Karpas-422 (cell line): ENCODE measurements around the gene KIT. TPM values are rescaled to one million over a fixed set of nuclear protein-coding genes. Genes with fewer than 3 reads are reported as not detected.
A peak's percentile ranks its signal among the peaks of the same experiment; 100 is the strongest.
"Not testable (repeated sequence)": the region's sequence is repeated elsewhere in the genome, so short reads cannot be mapped to it uniquely, and the experiment has no call there.

ENCODE experiments used
- DNase-seq: peaks from one replicate; pipeline ENCODE4 v3.0.0-alpha.2; 2015
- H2AFZ ChIP-seq: fragments of 200-600 bp; sonication (generic); 2 replicates; pipeline ENCODE4 v1.6.1; 2014; ENCODE audit warnings: antibody characterized with exemption, low read length, mixed read lengths
- H3K27ac ChIP-seq: fragments of 200-600 bp; sonication (generic); 2 replicates; pipeline ENCODE4 v1.5.1; 2014; ENCODE audit warnings: mild to moderate bottlenecking, low read length, moderate library complexity
- H3K27me3 ChIP-seq: fragments of 200-600 bp; sonication (generic); 2 replicates; pipeline ENCODE4 v1.6.1; 2014; ENCODE audit warnings: low read length, mixed read lengths
- H3K36me3 ChIP-seq: fragments of 200-600 bp; sonication (generic); 2 replicates; pipeline ENCODE4 v1.6.1; 2014; ENCODE audit warnings: low read length, mixed read lengths; ENCODE audit not compliant: insufficient read depth
- H3K4me1 ChIP-seq: fragments of 200-600 bp; sonication (generic); 2 replicates; pipeline ENCODE4 v1.6.1; 2014; ENCODE audit warnings: mild to moderate bottlenecking, low read length, mixed read lengths
- H3K4me2 ChIP-seq: fragments of 200-600 bp; sonication (generic); 2 replicates; pipeline ENCODE4 v1.6.1; 2014; ENCODE audit warnings: low read length, low read depth, mild to moderate bottlenecking; ENCODE audit not compliant: poor library complexity, severe bottlenecking
- H3K4me3 ChIP-seq: fragments of 200-600 bp; sonication (generic); 2 replicates; pipeline ENCODE4 v1.5.1; 2014; ENCODE audit warnings: mild to moderate bottlenecking, antibody characterized with exemption, low read length, mixed read lengths
- H3K79me2 ChIP-seq: fragments of 200-600 bp; sonication (generic); 2 replicates; pipeline ENCODE4 v1.6.1; 2014; ENCODE audit warnings: mild to moderate bottlenecking, low read length, mixed read lengths
- H3K9ac ChIP-seq: fragments of 200-600 bp; sonication (generic); 2 replicates; pipeline ENCODE4 v1.6.0; 2014; ENCODE audit warnings: low read length
- H3K9me2 ChIP-seq: fragments of 200-600 bp; sonication (generic), shearing (Covaris generic); replicated peaks from 2 replicates; pipeline ENCODE4 v1.6.0; 2014; ENCODE audit warnings: mild to moderate bottlenecking, low read length, moderate library complexity; ENCODE audit not compliant: insufficient read depth
- H3K9me3 ChIP-seq: fragments of 300-700, 200-600 bp; sonication (generic); 2 replicates; pipeline ENCODE4 v1.6.1; 2014; ENCODE audit warnings: low read length, mixed read lengths
- H4K20me1 ChIP-seq: fragments of 200-600 bp; sonication (generic); 2 replicates; pipeline ENCODE4 v1.6.1; 2014; ENCODE audit warnings: mild to moderate bottlenecking, antibody characterized with exemption, low read length, low read depth; ENCODE audit not compliant: insufficient read depth
- total RNA-seq: library from RNA; depleted of rRNA; stranded (reverse); fragments of >200 nt; shearing (Covaris generic); gene quantifications from 2 replicates; pipeline ENCODE4 v1.2.3, GENCODE V29; 2014; ENCODE audit warnings: low replicate concordance; rRNA removed

KIT gene
- not detected in 2 replicates for total RNA-seq

- H4K20me1 ChIP-seq, result no peaks in the 10 kb centered on the region
- no peak within 1 kb of the TSS for H3K4me3 ChIP-seq
- no peaks in the 10 kb centered on the region for H3K4me1 ChIP-seq
- H3K9me2 ChIP-seq, result no peaks in the 10 kb centered on the region
- no peak within 1 kb of the TSS for H2AFZ ChIP-seq
- no peaks in the 10 kb centered on the region for H3K27me3 ChIP-seq
- H3K9me3 ChIP-seq, result no peaks in the 10 kb centered on the region
- H3K27ac ChIP-seq, result no peak within 1 kb of the TSS
- no peak within 1 kb of the TSS for H3K4me2 ChIP-seq
- H3K36me3 ChIP-seq, result no peaks in the 10 kb centered on the region
- DNase-seq, result no peak
- no peak within 1 kb of the TSS for H3K9ac ChIP-seq
- no peaks in the 10 kb centered on the region for H3K79me2 ChIP-seq
Observed at GRCh38 chr4:54657551-54658251, at the start of gene KIT. Gene KIT, plus strand, starts transcription at chr4:54657957. Its CDS starts 58 bp downstream, at chr4:54658015.

- no peaks in the 10 kb centered on the region for H3K9me3 ChIP-seq
- H3K36me3 ChIP-seq, result no peaks in the 10 kb centered on the region
- H4K20me1 ChIP-seq, result no peaks in the 10 kb centered on the region
- H3K9me2 ChIP-seq, result no peaks in the 10 kb centered on the region
- H3K79me2 ChIP-seq, result no peaks in the 10 kb centered on the region
- H2AFZ ChIP-seq, result no peak overlapping the region
- no peaks in the 10 kb centered on the region for H3K27me3 ChIP-seq
- H3K4me3 ChIP-seq, result no peak overlapping the region
- no peak overlapping the region for H3K27ac ChIP-seq
- no peak for DNase-seq
- H3K9ac ChIP-seq, result no peak overlapping the region
- no peaks in the 10 kb centered on the region for H3K4me1 ChIP-seq
- no peak overlapping the region for H3K4me2 ChIP-seq
Observed at GRCh38 chr4:54609310-54609709, 48.4 kb upstream of the KIT start.

GRCh38 chr4:54614149-54614548 is 43.6 kb upstream of the KIT start:
- Histone ChIP-seq H3K9me2 (no peaks in the 10 kb centered on the region), H3K4me3 (no peak overlapping the region), H3K9me3 (no peaks in the 10 kb centered on the region), H3K9ac (no peak overlapping the region), H3K27ac (no peak overlapping the region), H3K36me3 (no peaks in the 10 kb centered on the region), H3K4me2 (no peak overlapping the region), H3K4me1 (no peaks in the 10 kb centered on the region), H3K79me2 (no peaks in the 10 kb centered on the region), H2AFZ (no peak overlapping the region), H3K27me3 (no peaks in the 10 kb centered on the region), H4K20me1 (no peaks in the 10 kb centered on the region)
- DNase-seq, result peak; percentile 22

- Histone ChIP-seq H3K36me3 (no peaks in the 10 kb centered on the region), H3K9me3 (no peaks in the 10 kb centered on the region), H2AFZ (no peak overlapping the region), H3K9ac (no peak overlapping the region), H3K27ac (no peak overlapping the region), H4K20me1 (no peaks in the 10 kb centered on the region), H3K4me3 (no peak overlapping the region), H3K4me1 (no peaks in the 10 kb centered on the region), H3K4me2 (no peak overlapping the region), H3K9me2 (no peaks in the 10 kb centered on the region), H3K79me2 (no peaks in the 10 kb centered on the region), H3K27me3 (no peaks in the 10 kb centered on the region)
- no peak for DNase-seq
Observed at GRCh38 chr4:54620773-54621172, 37.0 kb upstream of the KIT start.

- no peaks in the 10 kb centered on the region for H3K36me3 ChIP-seq
- H3K4me2 ChIP-seq, result no peak overlapping the region
- no peaks in the 10 kb centered on the region for H3K9me2 ChIP-seq
- no peaks in the 10 kb centered on the region for H3K27me3 ChIP-seq
- H3K9me3 ChIP-seq, result no peaks in the 10 kb centered on the region
- no peak for DNase-seq
- no peak overlapping the region for H3K9ac ChIP-seq
- H3K4me1 ChIP-seq, result no peaks in the 10 kb centered on the region
- no peaks in the 10 kb centered on the region for H3K79me2 ChIP-seq
- no peaks in the 10 kb centered on the region for H4K20me1 ChIP-seq
- no peak overlapping the region for H3K4me3 ChIP-seq
- H2AFZ ChIP-seq, result no peak overlapping the region
- H3K27ac ChIP-seq, result no peak overlapping the region
Observed at GRCh38 chr4:54625391-54625790, 32.4 kb upstream of the KIT start.

- Histone ChIP-seq H3K9ac (no peak overlapping the region), H3K27me3 (no peaks in the 10 kb centered on the region), H3K36me3 (no peaks in the 10 kb centered on the region), H3K9me3 (no peaks in the 10 kb centered on the region), H3K4me1 (no peaks in the 10 kb centered on the region), H3K4me2 (no peak overlapping the region), H3K4me3 (no peak overlapping the region), H2AFZ (no peak overlapping the region), H3K9me2 (no peaks in the 10 kb centered on the region), H4K20me1 (no peaks in the 10 kb centered on the region), H3K79me2 (no peaks in the 10 kb centered on the region), H3K27ac (no peak overlapping the region)
- no peak for DNase-seq
Observed at GRCh38 chr4:54626113-54626512, 31.6 kb upstream of the KIT start.

GRCh38 chr4:54632537-54632936 is 25.2 kb upstream of the KIT start:
- no peak overlapping the region for H3K27ac ChIP-seq
- H3K79me2 ChIP-seq, result no peaks in the 10 kb centered on the region
- no peak for DNase-seq
- no peaks in the 10 kb centered on the region for H3K9me3 ChIP-seq
- no peak overlapping the region for H3K4me3 ChIP-seq
- no peaks in the 10 kb centered on the region for H3K27me3 ChIP-seq
- no peak overlapping the region for H2AFZ ChIP-seq
- H3K4me2 ChIP-seq, result no peak overlapping the region
- no peaks in the 10 kb centered on the region for H4K20me1 ChIP-seq
- H3K9me2 ChIP-seq, result no peaks in the 10 kb centered on the region
- no peaks in the 10 kb centered on the region for H3K4me1 ChIP-seq
- H3K9ac ChIP-seq, result no peak overlapping the region
- no peaks in the 10 kb centered on the region for H3K36me3 ChIP-seq

- H3K27ac ChIP-seq, H3K36me3 ChIP-seq, H3K4me3 ChIP-seq, H3K79me2 ChIP-seq, H3K9me3 ChIP-seq, DNase-seq, H2AFZ ChIP-seq, H3K9ac ChIP-seq, H3K9me2 ChIP-seq, H4K20me1 ChIP-seq, H3K4me1 ChIP-seq, H3K27me3 ChIP-seq, H3K4me2 ChIP-seq: not testable (repeated sequence)
Observed at GRCh38 chr4:54633102-54633740, 24.5 kb upstream of the KIT start.
